Liver (tissue), 9 donors: ENCODE measurements around the gene ST6GALNAC2. TPM values are rescaled to one million over a fixed set of nuclear protein-coding genes. Genes with fewer than 3 reads are reported as not detected.
A peak's percentile ranks its signal among the peaks of the same experiment; 100 is the strongest.
"Not testable (repeated sequence)": the region's sequence is repeated elsewhere in the genome, so short reads cannot be mapped to it uniquely, and the experiment has no call there.

Experiments
- DNase-seq: peaks from one replicate; pipeline ENCODE4 v3.0.0-alpha.2; 2017; ENCODE audit warnings: low spot score
- H3K27ac ChIP-seq, 2 donors: one replicate each; pipeline ENCODE4 v1.7.0; 2013; ENCODE audit warnings: inconsistent platforms in 2 of 2, low read length in 2 of 2, control low read depth in 1 of 2, low read depth in 1 of 2, mild to moderate bottlenecking in 1 of 2
- H3K27me3 ChIP-seq, 4 donors: one replicate each; pipeline versions ENCODE4 v1.6.1 to v1.7.0; 2013; ENCODE audit warnings: low read length in 3 of 4, inconsistent platforms in 1 of 4, mild to moderate bottlenecking in 1 of 4, moderate library complexity in 1 of 4; ENCODE audit not compliant: control insufficient read depth in 4 of 4, insufficient read depth in 4 of 4
- H3K36me3 ChIP-seq, 4 donors: one replicate each; pipeline versions ENCODE4 v1.6.1 to v1.7.0; 2013; ENCODE audit warnings: low read length in 3 of 4, mild to moderate bottlenecking in 3 of 4, low read depth in 1 of 4, moderate library complexity in 1 of 4; ENCODE audit not compliant: control insufficient read depth in 4 of 4, insufficient read depth in 3 of 4
- H3K4me1 ChIP-seq, 4 donors: one replicate each; pipeline versions ENCODE4 v1.6.1 to v1.7.0; 2013; ENCODE audit warnings: low read length in 3 of 4, mild to moderate bottlenecking in 3 of 4, moderate library complexity in 1 of 4; ENCODE audit not compliant: control insufficient read depth in 4 of 4, insufficient read depth in 4 of 4
- H3K4me3 ChIP-seq, 3 donors: one replicate each; pipeline versions ENCODE4 v1.6.1 to v1.7.0; 2013; ENCODE audit warnings: low read length in 3 of 3, control low read depth in 1 of 3, low read depth in 1 of 3, mild to moderate bottlenecking in 1 of 3
- H3K9ac ChIP-seq, 2 donors: one replicate each; pipeline ENCODE4 v1.7.0; 2013; ENCODE audit warnings: low read length in 2 of 2, mild to moderate bottlenecking in 2 of 2, moderate library complexity in 2 of 2, control low read depth in 1 of 2, low read depth in 1 of 2
- H3K9me3 ChIP-seq, 4 donors: one replicate each; pipeline versions ENCODE4 v1.6.1 to v1.7.0; 2013; ENCODE audit warnings: low read length in 3 of 4; ENCODE audit not compliant: control insufficient read depth in 4 of 4
- ATF3 ChIP-seq: IDR thresholded peaks from 2 replicates; pipeline ENCODE4 v1.6.1; 2016; ENCODE audit warnings: antibody characterized with exemption
- CTCF ChIP-seq: fragments of 150-350 bp; IDR thresholded peaks from 2 replicates; pipeline ENCODE4 v1.5.1; 2017; ENCODE audit warnings: improper control_type of control experiment, low read depth, low read length; ENCODE audit not compliant: missing input control
- EGR1 ChIP-seq, 2 donors: IDR thresholded peaks; 2 replicates each; pipeline ENCODE4 v1.6.1; 2016 to 2018; ENCODE audit warnings: antibody characterized with exemption in 2 of 2, low read depth in 2 of 2
- HNF4A ChIP-seq, 2 donors: conservative IDR thresholded peaks; 2 replicates each; pipeline ENCODE4 v1.6.1; 2016; ENCODE audit warnings: antibody characterized with exemption in 2 of 2, mild to moderate bottlenecking in 2 of 2
- JUND ChIP-seq, 2 donors: IDR thresholded peaks; 2 replicates each; pipeline ENCODE4 v1.6.1; 2016; ENCODE audit warnings: antibody characterized with exemption in 2 of 2
- MAX ChIP-seq: IDR thresholded peaks from 2 replicates; pipeline ENCODE4 v1.6.1; 2016; ENCODE audit warnings: antibody characterized with exemption
- NR2F2 ChIP-seq: IDR thresholded peaks from 2 replicates; pipeline ENCODE4 v1.6.1; 2016; ENCODE audit warnings: antibody characterized with exemption
- RXRA ChIP-seq, 2 donors: IDR thresholded peaks; 2 replicates each; pipeline ENCODE4 v1.6.1; 2017 to 2018; ENCODE audit warnings: antibody characterized with exemption in 2 of 2, mild to moderate bottlenecking in 1 of 2
- SP1 ChIP-seq: IDR thresholded peaks from 2 replicates; pipeline ENCODE4 v1.6.1; 2018; ENCODE audit warnings: antibody characterized with exemption, mild to moderate bottlenecking
- TAF1 ChIP-seq: conservative IDR thresholded peaks from 2 replicates; pipeline ENCODE4 v1.6.1; 2016; ENCODE audit warnings: antibody characterized with exemption, mild to moderate bottlenecking
- ZBTB33 ChIP-seq: IDR thresholded peaks from 2 replicates; pipeline ENCODE4 v1.6.1; 2016; ENCODE audit warnings: antibody characterized with exemption
- WGBS: extraction: QIAGEN DNeasy Blood & Tissue Kit; methylation state at CpG from one replicate; pipeline ENCODE4 v1.1.7; 2013; 5-methylcytosine and 5-hydroxymethylcytosine counted together
- polyA plus RNA-seq, 2 donors: library from polyadenylated mRNA; stranded (reverse) in 1 of 2; unstranded in 1 of 2; fragments of 200-250 nt in 1 of 2; fragments of >200 nt in 1 of 2; fragmentation: Nextera tagmentation in 1 of 2; extraction: Ambion mirVana in 1 of 2; gene quantifications; one replicate each; pipeline versions ENCODE4 v1.2.1 to v1.2.3, GENCODE V29; 2013 to 2015
- total RNA-seq, 2 donors: library from RNA; depleted of rRNA; stranded (reverse); fragments of >200 nt; gene quantifications; one replicate each; pipeline ENCODE4 v1.2.3, GENCODE V29; 2014
- donor health status: healthy.
- donor health status: healthy.
- donor health status: healthy.
- donor health status: healthy.
- donor health status: healthy.

The ST6GALNAC2 gene
- total and polyA plus RNA-seq, 4 donors: 0.52 to 2.6 (median 1.1) TPM

GRCh38 chr17:76527430-76528111, 58.1 kb downstream of the ST6GALNAC2 start:
- Histone ChIP-seq H3K4me1 (peaks cover 3 to 57% (median 22%) of the 10 kb centered on the region in 4 donors), H3K27me3 (no peaks in the 10 kb centered on the region), H3K9ac (no peak overlapping the region), H3K27ac (peak overlapping the region; percentile 23 to 32), H3K4me3 (no peak overlapping the region), H3K9me3 (no peaks in the 10 kb centered on the region), H3K36me3 (no peaks in the 10 kb centered on the region)
- DNase-seq: no peak
- WGBS: 61% methylated on average over 26 of the region's 26 CpGs
- TF ChIP-seq ZBTB33 (no peak), MAX (no peak), ATF3 (no peak), TAF1 (no peak), RXRA (IDR thresholded peaks at IDR 0.05) (no peak)

- not testable (repeated sequence) for H3K4me3 ChIP-seq, H3K9ac ChIP-seq, H3K27me3 ChIP-seq, H3K36me3 ChIP-seq, DNase-seq, H3K9me3 ChIP-seq
- peak overlapping the region in 1 of 2 donors; percentile 23 for H3K27ac ChIP-seq
- 68% methylated on average over 9 of the region's 9 CpGs for WGBS
- H3K4me1 ChIP-seq: peaks cover 3 to 54% (median 22%) of the 10 kb centered on the region in 4 donors
Observed at GRCh38 chr17:76527016-76527415, 58.6 kb downstream of the ST6GALNAC2 start.

- peak in 1 of 2 donors; percentile 23 for TF ChIP-seq HNF4A (conservative IDR thresholded peaks at IDR 0.05)
- not testable (repeated sequence) for H3K27me3 ChIP-seq, H3K4me3 ChIP-seq, H3K9me3 ChIP-seq, DNase-seq, H3K36me3 ChIP-seq, H3K9ac ChIP-seq
- peak overlapping the region in 1 of 2 donors; percentile 46 for H3K27ac ChIP-seq
- peaks cover 3 to 45% (median 19%) of the 10 kb centered on the region in 4 donors for H3K4me1 ChIP-seq
- WGBS: 80% methylated on average over 8 of the region's 8 CpGs
Observed at GRCh38 chr17:76525513-76525833, 60.2 kb downstream of the ST6GALNAC2 start.

GRCh38 chr17:76524598-76525512, 60.8 kb downstream of the ST6GALNAC2 start:
- H3K27ac ChIP-seq: peak overlapping the region in 1 of 2 donors; percentile 46
- H3K27me3 ChIP-seq: no peaks in the 10 kb centered on the region
- no peak overlapping the region for H3K9ac ChIP-seq
- peak; percentile 7 for TF ChIP-seq SP1
- TF ChIP-seq HNF4A (conservative IDR thresholded peaks at IDR 0.05): peak in 1 of 2 donors; percentile 12
- peak; percentile 23 to 33 for TF ChIP-seq RXRA (IDR thresholded peaks at IDR 0.05)
- no peak for TF ChIP-seq ATF3
- TF ChIP-seq JUND (IDR thresholded peaks at IDR 0.05): no peak
- peak; percentile 88 for TF ChIP-seq NR2F2
- TF ChIP-seq TAF1: no peak
- no peak for TF ChIP-seq EGR1 (IDR thresholded peaks at IDR 0.05; ENCODE audit: low read depth in 2 of 2)
- TF ChIP-seq CTCF: no peak
- H3K9me3 ChIP-seq: no peaks in the 10 kb centered on the region
- H3K4me3 ChIP-seq: no peak overlapping the region
- peaks cover 3 to 39% (median 16%) of the 10 kb centered on the region in 4 donors for H3K4me1 ChIP-seq
- H3K36me3 ChIP-seq: no peaks in the 10 kb centered on the region
- 49% methylated on average over 25 of the region's 25 CpGs for WGBS
- DNase-seq: no peak
